Cardiac septum (tissue), 1 donor: Measurements from ENCODE around the gene SDC1. TPM values are rescaled to one million over a fixed set of nuclear protein-coding genes. Genes with fewer than 3 reads are reported as not detected.

Experiments
- DNase-seq: peaks from one replicate; pipeline ENCODE4 v3.0.0-alpha.2; 2020; ENCODE audit warnings: low spot score
- intact Hi-C: fragments of 100-400 bp; cut with DNase I; formaldehyde crosslinking; loops from one replicate; pipeline ENCODE4 v1.14.0; 2022
- total RNA-seq: library from RNA; stranded (reverse); fragmentation: NEBNext Ultra II Directional; extraction: Animal tissue kit (Norgen Biotek cat#: 25700); gene quantifications from one replicate; pipeline ENCODE4 v1.2.1, GENCODE V29; 2021
- donor health status: DM: no; HTN: no; CAD: no.

SDC1 gene
- total RNA-seq, 1 donor from 2014 or later, result 0.32 TPM

DNA sequence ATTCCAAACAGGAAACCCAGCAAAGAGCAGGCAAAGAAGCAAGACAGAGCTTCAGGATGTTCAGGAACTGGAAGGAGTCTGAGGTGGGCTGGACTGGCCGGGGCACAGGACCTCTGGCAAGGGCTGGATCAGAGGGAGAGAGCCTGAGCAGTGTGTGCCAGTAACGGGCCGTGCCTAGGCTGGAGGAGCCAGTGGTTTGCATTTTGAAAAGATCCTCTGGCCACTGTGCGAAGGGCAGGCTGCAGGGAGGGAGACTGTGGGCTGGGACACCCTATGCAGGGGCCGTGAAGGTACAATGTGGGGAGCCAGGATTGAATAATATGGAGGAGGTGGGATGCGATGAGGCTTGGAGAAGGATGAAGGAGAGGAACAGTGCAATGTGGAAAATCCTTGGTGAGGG lies 6.2 kb upstream of the SDC1 start:
- DNase-seq, result no peak
- intact Hi-C loops, result no loop called here

GRCh38 chr2:20230114-20230425 lies 5.1 kb upstream of the SDC1 start:
- intact Hi-C loops, result no loop called here
- DNase-seq, result no peak

DNA sequence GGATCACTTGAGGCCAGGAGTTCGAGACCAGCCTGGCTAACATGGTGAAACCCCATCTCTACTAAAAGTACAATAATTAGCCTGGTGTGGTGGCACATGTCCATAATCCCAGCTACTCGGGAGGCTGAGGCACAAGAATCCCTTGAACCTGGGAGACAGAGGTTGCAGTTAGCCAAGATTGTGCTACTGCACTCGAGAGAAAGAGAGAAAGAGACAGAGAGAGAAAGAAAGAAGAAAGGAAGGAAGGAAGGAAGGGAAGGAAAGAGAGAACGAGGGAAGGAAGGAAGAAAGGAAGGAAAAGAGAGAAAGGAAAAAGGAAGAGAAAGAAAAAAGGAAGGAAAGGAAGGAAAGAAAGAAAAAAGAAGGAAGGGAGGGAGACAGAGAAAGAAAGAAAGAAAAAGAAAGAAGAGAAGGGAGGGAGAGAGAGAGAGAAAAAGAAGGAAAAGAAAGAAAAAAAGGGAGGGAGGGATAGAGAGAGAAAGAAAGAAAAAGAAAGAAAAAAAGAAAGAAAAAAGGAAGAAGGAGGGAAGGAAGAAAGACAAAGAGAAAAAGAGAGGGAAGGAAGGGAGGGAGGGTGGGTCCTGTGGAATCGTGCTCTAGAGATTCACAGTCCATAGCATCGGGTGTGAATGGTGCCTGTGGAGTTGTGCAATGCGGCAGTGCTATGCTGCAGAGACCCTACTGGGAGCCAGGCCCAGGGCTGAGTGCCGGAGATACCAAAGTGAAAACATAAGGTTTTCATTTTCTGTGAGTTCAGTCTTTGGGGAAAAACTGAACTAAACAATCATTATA lies 4.6 kb upstream of the SDC1 start:
- intact Hi-C loops, result loop anchor here (10.0 kb wide), 2 partner anchors 95 to 125 kb away; no protein-coding TSS in a partner anchor
- DNase-seq, result no peak

- peak; percentile 72 for DNase-seq
- intact Hi-C loops, result loop anchor here (10.0 kb wide), 2 partner anchors 93 to 123 kb away; no protein-coding TSS in a partner anchor
These were observed 3.1 kb upstream of the SDC1 start for GRCh38 chr2:20227894-20228505.

GRCh38 chr2:20226152-20226545 lies 1.2 kb upstream of the SDC1 start:
- no peak for DNase-seq
- intact Hi-C loops, result loop anchor here (10.0 kb wide), 2 partner anchors 91 to 121 kb away; no protein-coding TSS in a partner anchor

- peak; percentile 76 for DNase-seq
- intact Hi-C loops, result loop anchor here (10.0 kb wide), 2 partner anchors 91 to 121 kb away; no protein-coding TSS in a partner anchor
These were observed 593 bp upstream of the SDC1 start for GRCh38 chr2:20225294-20226151.

GRCh38 chr2:20224164-20224715 lies 690 bp downstream of the SDC1 start:
- no peak for DNase-seq
- intact Hi-C loops, result loop anchor here (10.0 kb wide), 2 partner anchors 89 to 119 kb away; no protein-coding TSS in a partner anchor

- DNase-seq, result no peak
- intact Hi-C loops, result loop anchor here (10.0 kb wide), 2 partner anchors 89 to 119 kb away; no protein-coding TSS in a partner anchor
These were observed 1.3 kb downstream of the SDC1 start for GRCh38 chr2:20223407-20224163.

DNA sequence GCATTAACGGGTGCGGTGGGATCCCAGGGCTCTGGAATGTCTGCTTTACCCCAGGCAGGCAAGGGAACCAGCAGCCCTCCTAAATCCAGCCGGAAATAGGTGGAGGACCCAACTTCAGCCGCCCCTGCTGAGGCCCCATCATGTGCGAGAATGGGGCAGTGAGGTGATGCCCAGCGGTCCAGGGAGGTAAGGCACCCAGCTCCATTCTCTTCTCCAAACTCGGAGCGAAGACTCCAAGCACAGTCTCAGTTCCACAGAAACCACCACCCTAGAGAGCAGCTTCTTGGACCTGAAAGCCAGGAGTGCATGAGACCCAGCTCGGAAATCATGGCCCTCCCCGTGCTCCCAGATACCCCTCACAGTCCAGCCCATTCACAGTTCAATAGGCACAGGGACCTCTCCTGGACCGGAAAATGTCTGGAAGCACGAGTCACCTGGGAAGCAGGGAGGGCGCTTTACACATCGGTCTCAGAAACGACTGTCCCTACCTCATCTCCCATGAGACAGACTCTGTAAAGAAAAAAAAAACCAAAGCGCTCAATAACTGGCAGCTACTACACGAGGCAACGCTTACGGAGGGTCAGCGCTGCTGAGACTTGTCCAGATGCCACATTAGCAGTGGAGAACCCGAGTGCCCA lies 2.0 kb downstream of the SDC1 start:
- no peak for DNase-seq
- intact Hi-C loops, result loop anchor here (10.0 kb wide), 2 partner anchors 88 to 118 kb away; no protein-coding TSS in a partner anchor

DNA sequence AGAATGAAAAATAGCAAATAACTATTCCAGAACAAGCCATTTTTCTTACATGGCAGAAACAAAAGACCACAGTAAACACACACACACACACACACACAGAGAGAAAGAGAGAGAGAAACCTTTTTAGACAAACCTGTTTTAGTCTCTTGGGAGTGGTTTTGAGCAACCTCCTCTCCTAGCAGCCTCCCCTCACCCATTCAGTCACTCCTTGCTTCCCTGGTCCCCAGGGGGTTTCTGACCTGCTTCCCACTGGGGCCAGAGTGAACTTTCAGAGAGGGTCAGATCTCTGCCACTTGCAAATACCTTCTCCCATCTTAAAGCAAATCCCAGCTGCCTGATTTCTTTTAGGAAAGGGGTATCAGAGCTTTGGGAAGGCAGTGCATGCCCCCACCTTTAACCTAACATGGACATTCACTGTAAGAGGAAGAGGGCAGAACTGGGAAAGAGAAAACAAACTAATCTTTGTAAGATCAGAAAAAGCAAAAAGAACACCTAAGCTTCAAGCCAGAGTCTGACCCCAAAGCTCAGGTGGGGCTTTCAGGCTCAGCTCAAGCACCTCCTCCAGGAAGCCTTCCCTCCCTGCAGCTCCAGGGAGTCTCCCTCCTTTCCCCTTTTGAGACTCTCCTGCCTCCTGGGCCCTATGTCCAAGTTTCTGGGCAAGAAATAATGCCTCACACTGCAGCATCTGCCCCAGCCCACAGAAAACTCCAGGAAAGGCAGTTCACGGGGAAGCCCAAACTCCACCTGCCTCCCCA lies 2.7 kb downstream of the SDC1 start:
- no peak for DNase-seq
- intact Hi-C loops, result loop anchor here (10.0 kb wide), 2 partner anchors 87 to 117 kb away; no protein-coding TSS in a partner anchor

- intact Hi-C loops, result loop anchor here (10.0 kb wide), 2 partner anchors 87 to 117 kb away; no protein-coding TSS in a partner anchor
- DNase-seq, result no peak
These were observed 3.4 kb downstream of the SDC1 start for GRCh38 chr2:20221555-20221973.

GRCh38 chr2:20220806-20221554 lies 4.0 kb downstream of the SDC1 start:
- no peak for DNase-seq
- intact Hi-C loops, result loop anchor here (10.0 kb wide), 2 partner anchors 86 to 116 kb away; no protein-coding TSS in a partner anchor

DNA sequence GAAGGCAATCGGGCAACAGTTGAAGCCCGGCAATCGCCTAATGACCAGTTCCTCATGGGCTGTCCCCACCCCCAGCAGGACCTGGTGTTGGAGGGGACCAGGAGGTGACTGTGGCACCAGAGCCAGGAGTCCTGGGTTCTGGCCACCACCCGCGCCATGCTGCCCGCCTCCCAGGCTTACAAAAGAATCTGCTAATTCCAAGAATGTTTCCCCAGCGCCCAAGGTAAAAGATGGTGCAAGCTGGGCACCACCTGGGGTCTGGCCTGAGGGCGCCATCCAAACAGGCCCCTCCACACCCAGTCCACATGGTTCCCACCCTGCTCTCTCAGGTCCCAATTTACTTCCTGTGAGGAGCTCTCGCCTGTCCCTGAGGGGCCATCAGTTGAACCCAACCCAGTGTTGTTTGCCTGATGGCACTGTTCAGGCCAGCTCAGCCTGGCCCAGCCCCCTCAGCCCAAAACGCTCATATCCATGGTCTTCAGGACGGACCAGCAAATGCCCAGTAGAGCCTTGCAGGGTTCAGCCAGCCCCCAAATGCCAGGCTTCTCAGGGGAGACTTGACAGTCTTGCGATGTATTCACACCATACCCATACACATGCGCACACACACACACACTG lies 5.1 kb downstream of the SDC1 start:
- no peak for DNase-seq
- intact Hi-C loops, result loop anchor here (10.0 kb wide), 2 partner anchors 85 to 115 kb away; no protein-coding TSS in a partner anchor

DNA sequence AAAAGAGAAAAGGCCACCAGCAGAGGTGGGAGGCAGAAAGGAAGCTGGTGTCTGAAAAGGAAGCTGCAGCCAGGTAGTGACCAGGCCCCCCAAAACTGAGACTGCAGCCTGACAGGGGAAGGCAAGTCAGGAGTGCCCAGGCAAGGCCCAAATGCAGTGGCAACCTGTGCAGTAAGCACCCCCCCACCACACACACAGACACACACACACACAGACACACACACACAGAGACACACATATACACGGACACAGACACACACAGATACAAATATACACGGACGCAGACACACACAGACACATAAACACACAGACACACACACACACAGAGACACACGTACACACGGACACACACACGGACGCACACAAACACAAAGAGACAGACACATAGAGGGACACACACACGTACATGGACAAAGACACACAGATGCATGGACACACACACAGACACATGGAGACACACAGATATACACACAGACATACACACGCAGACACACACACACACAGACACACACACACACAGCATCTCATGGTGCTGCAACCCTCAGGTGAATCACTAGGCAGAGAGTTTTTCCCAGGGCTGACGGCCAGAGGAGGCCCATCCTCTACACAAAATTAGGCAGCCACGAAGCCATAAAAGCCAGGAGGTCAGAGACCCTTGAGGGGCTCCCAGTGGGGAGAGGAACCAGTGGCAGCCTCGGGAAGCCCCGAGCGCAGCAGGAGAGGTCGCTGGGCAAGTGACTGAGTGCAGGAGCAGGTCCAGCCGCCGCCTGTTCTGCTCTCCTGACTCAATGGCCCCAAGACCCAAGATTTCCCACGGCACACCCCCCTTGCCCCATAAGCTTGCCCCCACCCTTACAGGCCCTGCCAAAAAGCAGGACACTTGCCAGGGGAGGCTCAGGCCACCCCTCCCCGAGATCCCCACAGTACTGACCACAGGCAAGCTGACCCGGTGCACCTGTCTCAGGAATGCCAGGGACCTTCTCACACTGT lies 6.3 kb downstream of the SDC1 start:
- intact Hi-C loops, result no loop called here
- DNase-seq, result no peak
